ENCODE measurements around the gene BCL7B. TPM values are rescaled to one million over a fixed set of nuclear protein-coding genes. Genes with fewer than 3 reads are reported as not detected.
A peak's percentile ranks its signal among the peaks of the same experiment; 100 is the strongest.
"Not testable (repeated sequence)": the region's sequence is repeated elsewhere in the genome, so short reads cannot be mapped to it uniquely, and the experiment has no call there.

BCL7B gene
- total RNA-seq, 1 donor from 2014 or later = 80.7 TPM

DNA sequence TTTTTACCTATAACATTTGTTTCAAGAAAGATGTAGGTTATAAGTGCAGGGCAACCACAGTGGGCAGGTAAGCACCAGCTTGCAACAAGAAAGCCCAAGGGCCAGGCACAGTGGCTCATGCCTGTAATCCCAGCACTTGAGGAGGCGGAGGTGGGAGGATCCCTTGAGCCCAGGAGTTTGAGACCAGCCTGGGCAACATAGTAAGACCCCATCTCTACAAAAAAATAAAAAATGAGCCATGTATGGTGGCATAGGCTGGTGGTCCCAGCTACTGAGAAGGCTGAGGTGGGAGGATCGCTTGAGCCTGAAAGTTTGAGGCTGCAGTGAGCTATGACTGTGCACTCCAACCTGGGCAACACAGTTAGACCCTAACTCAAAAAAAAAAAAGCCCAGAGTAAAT lies 12.8 kb downstream of the BCL7B start:
- intact Hi-C loops (cut with micrococcal nuclease) = no loop called here

DNA sequence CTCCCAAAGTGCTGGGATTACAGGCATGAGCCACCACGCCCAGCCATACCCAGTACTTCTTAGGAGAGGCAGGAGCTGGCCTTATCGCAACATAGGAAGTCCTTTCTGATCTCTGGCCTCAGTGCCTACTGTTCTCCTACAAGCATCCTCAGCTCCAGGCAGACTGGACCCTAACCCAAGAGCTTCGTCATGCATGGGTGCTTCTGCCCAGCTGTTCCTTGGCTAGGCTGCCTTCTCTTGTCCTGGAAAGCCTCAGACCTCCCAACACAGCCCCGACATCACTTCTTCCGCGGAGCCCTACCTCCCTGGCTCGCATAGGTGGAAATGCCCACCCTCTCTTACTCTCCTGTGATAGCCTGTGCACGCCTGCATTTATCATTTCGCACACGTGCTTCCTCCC lies 15.8 kb downstream of the BCL7B start:
- ATAC-seq = no peak
- no peak for DNase-seq
- intact Hi-C loops (cut with micrococcal nuclease) = no loop called here

More for the DNA sequence above, 12.8 kb downstream of the BCL7B start:
- no peak for ATAC-seq
- no peak for DNase-seq

DNA sequence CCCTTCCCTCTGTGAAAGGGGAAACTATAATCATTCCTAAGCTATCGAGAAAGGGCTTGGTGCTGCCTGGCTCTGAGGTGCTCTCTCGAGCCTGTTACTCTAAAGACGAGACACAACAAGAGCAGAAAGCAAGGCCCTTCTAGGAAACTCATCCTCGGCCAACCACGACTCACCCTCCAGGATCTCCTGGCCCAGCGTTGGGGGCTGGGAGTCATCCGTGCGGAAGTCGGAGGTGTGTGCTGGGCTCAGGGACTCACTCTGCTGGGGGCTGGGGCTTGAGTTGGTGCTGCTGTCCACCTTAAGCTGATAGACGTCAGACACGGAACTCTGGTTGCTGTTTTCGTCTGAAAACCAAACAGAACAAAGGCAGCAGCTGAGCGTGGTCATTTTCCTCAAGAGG lies 17.8 kb downstream of the BCL7B start:
- intact Hi-C loops (cut with micrococcal nuclease) = no loop called here
- DNase-seq (no peak), ATAC-seq (no peak)

DNA sequence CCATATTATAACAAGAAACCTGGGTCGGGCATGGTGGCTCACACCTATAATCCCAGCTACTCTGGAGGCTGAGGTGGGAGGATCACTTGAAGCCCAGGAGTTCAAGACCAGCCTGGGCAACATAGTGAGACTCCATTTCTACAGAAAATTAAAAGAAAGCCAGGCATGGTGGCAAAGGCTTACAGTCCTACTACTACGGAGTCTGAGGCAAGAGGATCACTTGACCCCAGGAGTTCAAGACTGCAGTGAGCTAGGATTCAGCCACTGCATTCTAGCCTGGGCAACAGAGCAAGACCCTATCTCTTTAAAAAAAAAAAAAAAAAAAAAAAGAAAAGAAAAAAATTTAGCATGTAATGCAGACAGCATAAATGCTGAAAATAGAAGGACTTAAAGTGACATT lies 19.0 kb downstream of the BCL7B start:
- ATAC-seq; DNase-seq; intact Hi-C loops (cut with micrococcal nuclease): not testable (repeated sequence)

DNA sequence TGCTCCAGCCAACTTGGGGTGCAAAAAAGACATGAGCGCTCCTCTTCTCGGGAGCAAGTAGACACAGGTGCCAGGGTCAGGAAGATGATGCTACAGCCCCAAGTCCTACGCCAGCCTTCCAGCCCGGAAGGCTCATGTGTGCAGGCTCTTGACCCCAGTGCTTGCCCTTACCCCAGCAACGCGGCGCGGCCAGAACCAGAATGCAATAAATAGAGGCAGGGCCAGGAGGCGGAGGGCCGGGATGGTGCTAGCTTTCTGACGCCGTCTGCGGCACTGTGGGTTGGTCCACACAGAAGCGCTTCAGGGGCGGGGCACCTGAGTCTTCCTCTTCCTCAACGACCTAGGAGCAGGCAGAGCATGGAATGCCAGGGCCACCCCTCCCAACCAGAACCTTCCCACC lies 20.4 kb downstream of the BCL7B start:
- DNase-seq = no peak
- ATAC-seq = no peak
- intact Hi-C loops (cut with micrococcal nuclease) = no loop called here

DNA sequence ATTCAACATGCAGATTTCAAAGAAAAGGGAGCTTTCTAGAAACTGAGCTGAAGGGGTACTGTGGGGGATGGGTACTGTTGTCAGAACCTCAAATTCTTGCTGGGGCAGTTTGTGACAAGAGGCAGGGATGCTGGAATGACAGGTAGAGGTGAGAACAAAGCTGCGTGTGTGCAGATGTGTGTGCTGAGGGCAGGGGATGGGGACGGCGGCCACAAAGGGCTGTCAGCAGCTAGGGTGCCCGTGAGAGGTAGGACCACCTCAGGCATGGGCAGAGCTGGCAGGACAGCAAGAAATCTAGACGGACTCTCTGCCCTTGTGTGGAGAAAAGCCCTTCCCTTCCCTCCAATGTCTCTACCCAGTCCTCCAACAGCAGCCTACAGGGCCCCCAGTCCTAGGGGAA lies 21.0 kb downstream of the BCL7B start:
- DNase-seq = no peak
- intact Hi-C loops (cut with micrococcal nuclease) = no loop called here
- no peak for ATAC-seq

- ATAC-seq; DNase-seq; intact Hi-C loops (cut with micrococcal nuclease): not testable (repeated sequence)
Measured at GRCh38 chr7:73535918-73536317, 21.6 kb downstream of the BCL7B start.

DNA sequence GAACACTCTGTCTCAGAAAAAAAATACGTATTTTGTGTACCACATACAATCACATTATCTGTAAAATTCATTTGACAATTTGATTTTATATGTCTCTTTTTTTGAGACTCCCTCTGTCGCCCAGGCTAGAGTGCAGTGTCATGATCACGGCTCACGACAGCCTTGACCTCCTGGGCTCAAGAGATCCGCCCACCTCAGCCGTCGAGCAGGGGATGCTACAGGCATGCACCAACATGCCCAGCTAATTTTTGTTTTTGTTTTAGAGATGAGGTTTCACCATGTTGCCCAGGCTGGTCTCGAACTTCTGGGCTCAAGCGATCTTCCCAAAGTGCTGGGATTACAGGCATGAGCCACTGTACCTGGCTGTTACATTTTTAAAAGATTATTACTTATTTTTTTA lies 23.7 kb downstream of the BCL7B start:
- ATAC-seq = no peak
- no peak for DNase-seq
- intact Hi-C loops (cut with micrococcal nuclease) = no loop called here

- DNase-seq (no peak), ATAC-seq (no peak)
- intact Hi-C loops (cut with micrococcal nuclease) = no loop called here
Measured at GRCh38 chr7:73532224-73532623, 25.3 kb downstream of the BCL7B start.

- DNase-seq = no peak
- intact Hi-C loops (cut with micrococcal nuclease) = no loop called here
- ATAC-seq = no peak
Measured at GRCh38 chr7:73530800-73531199, 26.7 kb downstream of the BCL7B start.

GRCh38 chr7:73526896-73527821 lies 30.3 kb downstream of the BCL7B start:
- ATAC-seq (no peak), DNase-seq (no peak)
- intact Hi-C loops (cut with micrococcal nuclease) = no loop called here

DNA sequence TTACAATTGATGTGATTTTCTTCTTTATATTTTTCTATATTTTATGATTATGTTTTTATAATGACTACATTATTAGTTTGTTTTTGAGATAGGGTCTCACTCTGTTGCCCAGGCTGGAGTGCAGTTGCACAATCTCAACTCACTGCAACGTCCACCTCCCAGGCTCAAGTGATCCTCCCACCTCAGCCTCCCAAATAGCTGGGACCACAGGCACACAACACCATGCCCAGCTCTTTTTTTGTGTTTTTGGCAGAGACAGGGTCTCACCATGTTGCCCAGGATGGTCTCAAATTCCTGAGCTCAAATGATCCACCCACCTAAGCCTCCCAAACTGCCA lies 31.4 kb downstream of the BCL7B start:
- ATAC-seq, DNase-seq: not testable (repeated sequence)

DNA sequence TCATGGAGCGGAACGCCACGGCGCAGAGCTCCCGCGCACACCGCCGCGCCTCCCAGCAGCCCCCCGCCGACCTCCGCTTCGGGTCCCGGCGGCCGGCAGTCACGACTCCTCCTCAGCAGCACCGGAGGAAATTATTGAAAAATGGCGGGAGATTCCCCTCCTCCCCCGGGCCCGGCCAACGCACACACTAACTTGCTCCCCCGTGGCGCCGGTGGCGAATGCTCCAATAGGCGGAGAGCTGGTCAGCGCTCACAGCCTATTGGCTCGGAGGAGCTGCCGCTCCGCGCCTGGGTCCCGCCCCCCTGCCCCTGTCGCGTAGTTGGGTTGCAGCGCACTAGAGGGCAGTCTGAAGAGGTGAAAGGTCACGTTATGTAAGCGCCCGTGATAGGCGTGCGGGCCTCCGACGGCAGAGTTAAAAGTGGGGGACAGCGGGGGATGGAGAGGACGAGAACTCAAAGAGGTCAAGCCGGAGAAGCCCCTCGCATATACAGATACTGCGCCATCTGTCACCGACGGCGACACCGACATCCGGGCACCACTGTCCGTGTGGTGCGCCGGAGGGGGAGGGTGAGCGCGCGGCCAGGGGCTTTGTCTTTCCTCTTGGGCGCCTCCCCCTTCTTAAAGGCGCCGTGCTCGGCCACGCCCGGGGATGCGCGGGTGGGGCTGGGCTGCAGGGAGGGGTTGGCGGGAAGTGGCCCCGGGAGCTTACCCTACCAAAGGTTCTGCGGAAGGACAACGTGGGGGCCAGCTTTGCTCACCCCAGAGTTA lies 35.2 kb downstream of the BCL7B start, which contains the start of gene BAZ1B:
Gene BAZ1B, minus strand, starts transcription at position 189 of the 768 bp plus-strand sequence. CDS start 360 bp downstream, outside the sequence.
- ATAC-seq (peak; percentile 97), DNase-seq (peak; percentile 99)
- intact Hi-C loops (cut with micrococcal nuclease) = no loop called here

More for the DNA sequence above, 31.4 kb downstream of the BCL7B start:
- intact Hi-C loops (cut with micrococcal nuclease) = not testable (repeated sequence)

DNA sequence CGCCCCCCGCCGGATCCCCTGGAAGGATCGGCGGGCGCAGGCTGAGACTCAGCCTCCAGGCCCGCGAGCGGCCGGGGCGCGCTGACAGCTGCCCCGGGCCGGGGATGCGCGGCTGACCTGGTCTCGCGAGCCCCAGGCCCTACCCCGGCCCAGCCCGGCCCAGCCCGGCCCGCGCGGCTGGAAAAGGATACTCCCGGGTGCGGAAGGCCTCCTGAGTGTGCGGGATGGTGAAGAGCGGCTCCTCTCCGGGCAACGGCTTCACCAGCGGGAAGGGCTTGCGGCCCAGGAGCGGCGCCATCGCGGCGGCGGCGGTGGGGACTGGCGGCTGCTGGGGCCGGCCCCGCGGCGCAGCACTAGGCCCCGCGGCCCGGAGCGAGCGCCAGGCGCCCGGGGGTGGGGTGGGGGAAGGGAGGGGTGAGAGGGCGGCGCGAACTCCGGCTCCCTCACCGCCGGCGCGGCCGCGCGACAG lies 35.8 kb downstream of the BCL7B start:
- ATAC-seq (peak; percentile 84), DNase-seq (peak; percentile 83)
- intact Hi-C loops (cut with micrococcal nuclease) = no loop called here

GRCh38 chr7:73520673-73521635 lies 36.5 kb downstream of the BCL7B start:
- no peak for ATAC-seq
- DNase-seq = no peak

GRCh38 chr7:73519867-73520672 lies 37.4 kb downstream of the BCL7B start:
- ATAC-seq (no peak), DNase-seq (peak; percentile 37)
- intact Hi-C loops (cut with micrococcal nuclease) = no loop called here

More at GRCh38 chr7:73520673-73521635, 36.5 kb downstream of the BCL7B start:
- intact Hi-C loops (cut with micrococcal nuclease) = no loop called here

DNA sequence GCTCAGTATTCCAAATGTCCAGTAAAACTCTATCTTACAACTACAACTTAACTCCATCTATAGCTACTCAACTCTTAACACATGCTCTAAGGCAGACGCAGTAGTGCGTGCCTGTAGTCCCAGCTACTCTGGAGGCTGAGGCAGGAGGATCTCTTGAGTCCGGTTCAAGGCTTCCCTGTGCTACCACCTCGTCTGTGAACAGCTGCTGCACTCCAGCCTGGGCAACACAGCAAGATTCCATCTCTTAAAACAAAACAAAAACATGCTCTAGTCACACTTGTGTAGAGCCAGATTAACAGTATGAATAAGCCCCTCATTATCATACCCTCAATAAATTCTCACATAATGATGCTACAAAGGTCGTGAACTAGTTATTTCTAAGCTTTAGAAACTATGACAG lies 39.0 kb downstream of the BCL7B start:
- ATAC-seq (no peak), DNase-seq (no peak)
- intact Hi-C loops (cut with micrococcal nuclease) = no loop called here

Measured in left ventricle myocardium superior (tissue), 1 donor.